Mesothelial cell of epicardium (in vitro differentiated cells): ENCODE measurements around the gene ZNF487. TPM values are rescaled to one million over a fixed set of nuclear protein-coding genes. Genes with fewer than 3 reads are reported as not detected.
"Not testable (repeated sequence)": the region's sequence is repeated elsewhere in the genome, so short reads cannot be mapped to it uniquely, and the experiment has no call there.

ENCODE experiments used
- DNase-seq, 2 experiments: peaks; one replicate each; pipeline ENCODE4 v3.0.0; 2021; ENCODE audit warnings: low spot score in 2 of 2; ENCODE audit not compliant: unreplicated experiment in 2 of 2
- H3K27ac Mint-ChIP-seq: 2 replicates; pipeline ENCODE4 v1.8.0; 2021; ENCODE audit warnings: mixed read lengths
- H3K27me3 Mint-ChIP-seq: 2 replicates; pipeline ENCODE4 v1.8.0; 2021; ENCODE audit warnings: low read depth, mixed read lengths
- H3K36me3 Mint-ChIP-seq: 2 replicates; pipeline ENCODE4 v1.8.0; 2021; ENCODE audit warnings: mixed read lengths
- H3K4me1 Mint-ChIP-seq: 2 replicates; pipeline ENCODE4 v1.8.0; 2021; ENCODE audit warnings: mixed read lengths
- H3K4me3 Mint-ChIP-seq: 2 replicates; pipeline ENCODE4 v1.8.0; 2021; ENCODE audit warnings: mild to moderate bottlenecking, moderate library complexity, mixed read lengths
- H3K9me3 Mint-ChIP-seq: 2 replicates; pipeline ENCODE4 v1.8.0; 2021; ENCODE audit warnings: mixed read lengths
- CTCF ChIP-seq: fragments of 200-600 bp; sonication (generic); IDR thresholded peaks from one replicate; pipeline ENCODE4 v1.5.0; 2021; ENCODE audit warnings: antibody characterized with exemption; ENCODE audit not compliant: unreplicated experiment
- total RNA-seq: library from RNA; stranded (reverse); gene quantifications from 3 replicates; pipeline ENCODE4 v1.2.1, GENCODE V29; 2021

Gene ZNF487
- total RNA-seq, 1 donor from 2014 or later: 3.4 TPM

- H3K4me3 Mint-ChIP-seq: no peak overlapping the region
- H3K36me3 Mint-ChIP-seq: no peaks in the 10 kb centered on the region
- no peak overlapping the region for H3K27ac Mint-ChIP-seq
- H3K9me3 Mint-ChIP-seq: no peaks in the 10 kb centered on the region
- DNase-seq: no peak
- TF ChIP-seq CTCF: peak; percentile 72
- H3K27me3 Mint-ChIP-seq: no peaks in the 10 kb centered on the region
- H3K4me1 Mint-ChIP-seq: no peaks in the 10 kb centered on the region
Measured at GRCh38 chr10:43461950-43462349, 25.0 kb downstream of the ZNF487 start.

- H3K4me1 Mint-ChIP-seq, H3K27me3 Mint-ChIP-seq, H3K27ac Mint-ChIP-seq, H3K36me3 Mint-ChIP-seq, H3K4me3 Mint-ChIP-seq, H3K9me3 Mint-ChIP-seq, DNase-seq: not testable (repeated sequence)
Measured at GRCh38 chr10:43465086-43465735, 28.3 kb downstream of the ZNF487 start.

GRCh38 chr10:43465736-43466120, 28.8 kb downstream of the ZNF487 start:
- H3K27me3 Mint-ChIP-seq, DNase-seq, H3K27ac Mint-ChIP-seq, H3K36me3 Mint-ChIP-seq, H3K4me3 Mint-ChIP-seq, H3K4me1 Mint-ChIP-seq, H3K9me3 Mint-ChIP-seq: not testable (repeated sequence)

- no peak for DNase-seq
- Mint-ChIP-seq H3K27me3 (no peaks in the 10 kb centered on the region), H3K4me3 (no peak overlapping the region)
Measured at GRCh38 chr10:43471146-43471545, 34.2 kb downstream of the ZNF487 start.

GRCh38 chr10:43471935-43472720, 35.2 kb downstream of the ZNF487 start:
- Mint-ChIP-seq H3K27ac (no peak overlapping the region), H3K27me3 (no peaks in the 10 kb centered on the region), H3K36me3 (no peaks in the 10 kb centered on the region), H3K4me1 (no peaks in the 10 kb centered on the region), H3K9me3 (no peaks in the 10 kb centered on the region), H3K4me3 (no peak overlapping the region)
- DNase-seq: no peak
- no peak for TF ChIP-seq CTCF

More at GRCh38 chr10:43471146-43471545, 34.2 kb downstream of the ZNF487 start:
- no peaks in the 10 kb centered on the region for H3K9me3 Mint-ChIP-seq
- H3K4me1 Mint-ChIP-seq: no peaks in the 10 kb centered on the region
- H3K27ac Mint-ChIP-seq: no peak overlapping the region
- no peaks in the 10 kb centered on the region for H3K36me3 Mint-ChIP-seq
- TF ChIP-seq CTCF: no peak

- no peak for TF ChIP-seq CTCF
- peaks cover 7% of the 10 kb centered on the region for H3K36me3 Mint-ChIP-seq
- peaks cover 19% of the 10 kb centered on the region for H3K9me3 Mint-ChIP-seq
- no peaks in the 10 kb centered on the region for H3K27me3 Mint-ChIP-seq
- H3K4me1 Mint-ChIP-seq: no peaks in the 10 kb centered on the region
- H3K4me3 Mint-ChIP-seq: no peak overlapping the region
- H3K27ac Mint-ChIP-seq: no peak overlapping the region
- no peak for DNase-seq
Measured at GRCh38 chr10:43479275-43479674, 42.4 kb downstream of the ZNF487 start.
